ENCODE data around the gene FAM131B. TPM values are rescaled to one million over a fixed set of nuclear protein-coding genes. Genes with fewer than 3 reads are reported as not detected.

Gene FAM131B
- total RNA-seq, 1 experiment from 2014 or later: 17.3 TPM

DNA sequence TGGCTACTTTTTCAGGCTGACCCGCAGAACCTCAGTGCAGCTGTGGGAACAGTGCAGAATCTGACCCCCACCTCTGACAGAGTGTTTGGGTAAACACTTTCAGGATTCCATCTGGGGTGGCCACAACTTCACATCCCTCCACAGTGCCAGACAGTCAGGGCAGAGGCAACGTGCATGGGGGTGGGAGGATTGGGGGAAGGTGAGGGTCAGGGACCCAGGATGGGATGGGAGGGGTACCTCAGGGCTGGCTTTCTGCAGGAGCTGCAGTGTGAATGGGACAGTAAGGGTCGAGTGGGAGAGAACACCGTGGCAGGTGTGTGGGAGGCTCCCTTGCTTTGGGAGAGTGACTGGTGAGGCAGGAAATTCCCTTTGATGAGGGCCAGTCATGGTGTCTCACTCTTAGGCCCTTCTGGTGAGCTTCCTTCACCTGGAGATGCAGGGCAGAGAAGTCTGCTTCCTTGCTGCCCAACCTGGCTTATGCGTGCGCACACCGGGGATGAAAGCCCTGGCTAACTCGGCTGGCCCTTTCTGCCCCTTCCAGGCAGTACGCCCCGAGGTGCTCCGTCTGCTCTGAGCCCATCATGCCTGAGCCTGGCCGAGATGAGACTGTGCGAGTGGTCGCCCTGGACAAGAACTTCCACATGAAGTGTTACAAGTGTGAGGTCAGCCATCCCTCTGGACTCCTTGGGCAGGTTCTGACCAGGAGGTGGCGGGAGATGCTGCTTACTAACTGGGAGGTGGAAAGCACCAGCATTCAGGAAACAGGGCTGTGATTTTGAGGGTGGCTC, 27.0 kb upstream of the FAM131B start:
- Histone ChIP-seq H3K18ac (ENCODE audit: insufficient read length, low read depth, low read length) (no peak overlapping the region), H3K4me2 (ENCODE audit: insufficient read depth, insufficient read length, low read length) (no peak overlapping the region), H3K23ac (ENCODE audit: insufficient read length, low read depth, low read length) (no peak overlapping the region), H4K8ac (replicated peaks; ENCODE audit: insufficient read length, low read depth, low read length) (no peak overlapping the region), H3K9me3 (ENCODE audit: control insufficient read depth, low read depth, low read length) (no peaks in the 10 kb centered on the region), H3T11ph (ENCODE audit: low read length) (no peak overlapping the region), H4K20me1 (ENCODE audit: control insufficient read depth, insufficient read depth, insufficient read length) (peaks cover 2% of the 10 kb centered on the region), H3K56ac (ENCODE audit: insufficient read length, low read depth, low read length) (no peak overlapping the region), H2BK12ac (ENCODE audit: insufficient read length, low read depth, low read length) (no peak overlapping the region), H3K79me1 (ENCODE audit: insufficient read depth, low read depth, low read length, poor library complexity, severe bottlenecking) (no peaks in the 10 kb centered on the region), H2AK5ac (ENCODE audit: insufficient read length, low read length) (no peak overlapping the region), H4K5ac (ENCODE audit: insufficient read length, low read depth, low read length) (no peak overlapping the region), H3K23me2 (ENCODE audit: insufficient read length, low read depth, low read length, poor library complexity, severe bottlenecking) (no peaks in the 10 kb centered on the region), H3K27ac (ENCODE audit: insufficient read length, low read depth, low read length) (no peak overlapping the region), H2BK5ac (ENCODE audit: insufficient read length, low read length) (no peak overlapping the region), H4K91ac (ENCODE audit: insufficient read length, low read depth, low read length) (no peak overlapping the region), H2AFZ (ENCODE audit: low read length) (no peak overlapping the region), H3K9ac (ENCODE audit: extremely low read depth, insufficient read length, low read length) (no peak overlapping the region), H3K27me3 (ENCODE audit: insufficient read depth, low read length) (no peaks in the 10 kb centered on the region), H2BK15ac (ENCODE audit: low read depth, low read length) (no peak overlapping the region), H3K79me2 (ENCODE audit: insufficient read depth, low read length) (peaks cover 3% of the 10 kb centered on the region; the same call in 1 of the 2 replicates), H2BK120ac (ENCODE audit: low read depth, low read length, poor library complexity, severe bottlenecking) (no peak overlapping the region), H2BK20ac (ENCODE audit: low read depth, low read length, poor library complexity, severe bottlenecking) (no peak overlapping the region), H3K4ac (ENCODE audit: low read depth, low read length) (no peak overlapping the region), H3K14ac (ENCODE audit: insufficient read depth, low read length) (no peak overlapping the region), H3K4me1 (ENCODE audit: insufficient read depth, low read length) (no peaks in the 10 kb centered on the region; the same call in 1 of the 2 replicates)
- Mint-ChIP-seq H3K27me3 (ENCODE audit: low read depth) (no peaks in the 10 kb centered on the region; the same call in 1 of the 2 replicates), H3K4me1 (peaks cover 4 to 7% of the 10 kb centered on the region in 2 experiments), H3K27ac (peak overlapping the region; percentile 61 to 92 (median 81); a peak in 5 of 7 replicates), H3K4me3 (no peak overlapping the region), H3K9me3 (no peaks in the 10 kb centered on the region), H3K36me3 (ENCODE audit: insufficient read depth in 1 of 3, low read depth in 3 of 3) (peaks cover 37 to 67% (median 56%) of the 10 kb centered on the region in 3 experiments)
- TF ChIP-seq, protein P1, sequence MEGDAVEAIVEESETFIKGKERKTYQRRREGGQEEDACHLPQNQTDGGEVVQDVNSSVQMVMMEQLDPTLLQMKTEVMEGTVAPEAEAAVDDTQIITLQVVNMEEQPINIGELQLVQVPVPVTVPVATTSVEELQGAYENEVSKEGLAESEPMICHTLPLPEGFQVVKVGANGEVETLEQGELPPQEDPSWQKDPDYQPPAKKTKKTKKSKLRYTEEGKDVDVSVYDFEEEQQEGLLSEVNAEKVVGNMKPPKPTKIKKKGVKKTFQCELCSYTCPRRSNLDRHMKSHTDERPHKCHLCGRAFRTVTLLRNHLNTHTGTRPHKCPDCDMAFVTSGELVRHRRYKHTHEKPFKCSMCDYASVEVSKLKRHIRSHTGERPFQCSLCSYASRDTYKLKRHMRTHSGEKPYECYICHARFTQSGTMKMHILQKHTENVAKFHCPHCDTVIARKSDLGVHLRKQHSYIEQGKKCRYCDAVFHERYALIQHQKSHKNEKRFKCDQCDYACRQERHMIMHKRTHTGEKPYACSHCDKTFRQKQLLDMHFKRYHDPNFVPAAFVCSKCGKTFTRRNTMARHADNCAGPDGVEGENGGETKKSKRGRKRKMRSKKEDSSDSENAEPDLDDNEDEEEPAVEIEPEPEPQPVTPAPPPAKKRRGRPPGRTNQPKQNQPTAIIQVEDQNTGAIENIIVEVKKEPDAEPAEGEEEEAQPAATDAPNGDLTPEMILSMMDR (conservative IDR thresholded peaks at IDR 0.05): no peak
- no CpG with 5 or more reads among the region's 15 CpGs for WGBS (ENCODE audit: extremely low coverage, insufficient read length, low lambda C conversion rate)
- DNase-seq: peak; percentile 43
